ENCODE measurements around the gene NPB.
A peak's percentile ranks its signal among the peaks of the same experiment; 100 is the strongest.

NPB gene

GRCh38 chr17:81860756-81861568 lies 41.1 kb upstream of the NPB start:
- DNase-seq (ENCODE audit: low read depth in 2 of 2): peak; percentile 100
- TF ChIP-seq, protein P1, sequence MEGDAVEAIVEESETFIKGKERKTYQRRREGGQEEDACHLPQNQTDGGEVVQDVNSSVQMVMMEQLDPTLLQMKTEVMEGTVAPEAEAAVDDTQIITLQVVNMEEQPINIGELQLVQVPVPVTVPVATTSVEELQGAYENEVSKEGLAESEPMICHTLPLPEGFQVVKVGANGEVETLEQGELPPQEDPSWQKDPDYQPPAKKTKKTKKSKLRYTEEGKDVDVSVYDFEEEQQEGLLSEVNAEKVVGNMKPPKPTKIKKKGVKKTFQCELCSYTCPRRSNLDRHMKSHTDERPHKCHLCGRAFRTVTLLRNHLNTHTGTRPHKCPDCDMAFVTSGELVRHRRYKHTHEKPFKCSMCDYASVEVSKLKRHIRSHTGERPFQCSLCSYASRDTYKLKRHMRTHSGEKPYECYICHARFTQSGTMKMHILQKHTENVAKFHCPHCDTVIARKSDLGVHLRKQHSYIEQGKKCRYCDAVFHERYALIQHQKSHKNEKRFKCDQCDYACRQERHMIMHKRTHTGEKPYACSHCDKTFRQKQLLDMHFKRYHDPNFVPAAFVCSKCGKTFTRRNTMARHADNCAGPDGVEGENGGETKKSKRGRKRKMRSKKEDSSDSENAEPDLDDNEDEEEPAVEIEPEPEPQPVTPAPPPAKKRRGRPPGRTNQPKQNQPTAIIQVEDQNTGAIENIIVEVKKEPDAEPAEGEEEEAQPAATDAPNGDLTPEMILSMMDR (IDR thresholded peaks at IDR 0.05; ENCODE audit: low read depth, low read length): no peak
- peak overlapping the region; percentile 64 to 76 for H3K4me3 ChIP-seq (replicated peaks in 1 of 2; ENCODE audit: low read depth in 2 of 2, low read length in 2 of 2)

DNA sequence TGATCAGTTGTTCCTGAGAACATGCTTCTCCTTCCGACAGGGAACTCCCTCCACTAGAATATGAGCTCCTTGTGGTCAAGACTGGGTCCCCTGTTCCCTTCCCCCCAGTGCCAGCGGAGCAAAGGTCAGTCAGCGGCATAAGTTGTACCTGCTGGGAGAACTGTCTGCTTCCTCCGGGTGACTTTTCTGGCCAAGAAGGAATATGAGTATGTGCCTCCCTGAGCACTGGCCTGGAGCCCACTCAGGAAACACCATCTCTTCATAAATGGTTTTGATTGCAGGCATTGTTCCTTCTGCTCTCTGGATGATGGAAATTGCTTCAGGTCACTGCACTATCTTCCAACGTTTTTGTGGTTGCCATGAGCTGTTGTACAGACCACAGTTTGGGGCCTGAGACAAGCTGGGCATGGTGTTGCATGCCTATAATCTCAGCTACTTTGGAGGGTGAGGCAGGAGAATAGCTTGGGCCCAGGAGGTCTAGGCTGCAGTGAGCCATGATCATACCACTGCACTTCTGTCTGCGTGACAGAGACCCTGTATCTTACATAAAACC lies 38.8 kb upstream of the NPB start:
- TF ChIP-seq, protein P1 (IDR thresholded peaks at IDR 0.05; ENCODE audit: low read depth, low read length): no peak
- H3K4me3 ChIP-seq (replicated peaks in 1 of 2; ENCODE audit: low read depth in 2 of 2, low read length in 2 of 2): no peak overlapping the region
- peak in 1 of 2 donors; percentile 29 for DNase-seq (ENCODE audit: low read depth in 2 of 2)

GRCh38 chr17:81863833-81864768 lies 37.9 kb upstream of the NPB start:
- no peak for DNase-seq (ENCODE audit: low read depth in 2 of 2)
- H3K4me3 ChIP-seq (replicated peaks in 1 of 2; ENCODE audit: low read depth in 2 of 2, low read length in 2 of 2): no peak overlapping the region
- TF ChIP-seq, protein P1 (IDR thresholded peaks at IDR 0.05; ENCODE audit: low read depth, low read length): no peak

DNA sequence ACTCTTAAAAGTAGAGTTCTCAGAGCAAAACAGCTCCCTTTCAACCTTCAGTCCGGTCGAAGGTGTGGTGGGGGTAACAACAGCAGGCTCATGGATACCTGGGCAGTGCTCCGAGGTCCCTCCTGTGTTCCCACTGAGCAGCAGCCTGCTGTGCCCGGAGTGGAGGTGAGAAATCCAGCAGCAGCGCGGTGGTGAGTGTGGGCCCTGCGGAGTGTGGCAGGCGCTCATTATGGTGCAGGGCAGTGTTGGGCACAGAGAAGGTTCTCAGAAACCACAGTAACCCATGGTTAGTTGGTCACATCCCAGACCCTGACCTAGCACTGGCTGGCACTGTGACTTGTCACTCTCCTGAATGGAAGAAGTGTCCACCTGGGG lies 36.7 kb upstream of the NPB start:
- DNase-seq (ENCODE audit: low read depth in 2 of 2): no peak
- TF ChIP-seq, protein P1 (IDR thresholded peaks at IDR 0.05; ENCODE audit: low read depth, low read length): no peak
- no peak overlapping the region for H3K4me3 ChIP-seq (replicated peaks in 1 of 2; ENCODE audit: low read depth in 2 of 2, low read length in 2 of 2)

DNA sequence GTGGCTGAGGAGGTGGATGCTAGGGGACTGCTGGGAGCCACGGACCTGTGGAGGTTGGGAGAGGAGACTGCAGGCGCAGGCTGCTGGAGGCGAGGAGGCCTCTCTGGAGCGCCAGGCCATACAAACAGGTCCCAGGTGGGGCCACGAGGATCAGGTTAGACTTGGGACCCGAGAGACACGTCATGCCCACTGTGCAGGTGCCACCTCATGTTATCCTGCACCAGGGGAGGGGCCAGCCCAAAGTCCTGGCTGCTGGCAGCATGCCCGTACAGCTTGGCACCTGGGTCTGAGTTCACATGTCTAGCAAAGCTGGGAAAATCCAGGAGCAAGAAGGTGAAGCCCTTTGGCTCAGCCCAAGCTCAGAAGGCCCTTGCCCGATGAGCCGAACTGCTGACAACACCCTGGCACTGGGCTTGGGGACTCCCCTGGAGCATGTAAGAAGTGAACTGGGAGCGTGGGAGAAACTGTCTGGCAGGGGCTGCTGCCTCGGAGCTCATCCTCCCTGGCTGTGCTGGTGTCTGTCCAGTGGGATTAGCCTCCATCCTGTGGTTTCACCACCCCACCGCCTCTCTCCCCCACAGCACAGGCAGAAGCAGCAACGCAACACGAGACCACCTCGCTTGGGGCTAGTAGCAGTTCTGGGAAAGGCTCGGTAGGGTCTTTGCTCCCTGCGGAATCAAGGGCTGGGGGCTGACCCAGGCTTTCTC lies 36.2 kb upstream of the NPB start:
- peak; percentile 46 to 52 for DNase-seq (ENCODE audit: low read depth in 2 of 2)
- TF ChIP-seq, protein P1 (IDR thresholded peaks at IDR 0.05; ENCODE audit: low read depth, low read length): no peak

More for the DNA sequence above, 36.2 kb upstream of the NPB start:
- H3K4me3 ChIP-seq (replicated peaks in 1 of 2; ENCODE audit: low read depth in 2 of 2, low read length in 2 of 2): no peak overlapping the region

All from cardiac fibroblast (primary cell).